GM12878 (cell line): ENCODE data around the gene MED22. TPM values are rescaled to one million over a fixed set of nuclear protein-coding genes. Genes with fewer than 3 reads are reported as not detected.

Experiments used
- ATAC-seq: fragments of 200-7000 bp; cut with Tn5 transposase; 3 replicates; pipeline ENCODE4 v1.9.1; 2020; ENCODE audit warnings: mild to moderate bottlenecking, moderate library complexity
- BruUV-seq: library from RNA; stranded (reverse); fragments of 400-500 nt; replicated peaks from 2 replicates; lab custom pipeline; 2021; lab: Mats Ljungman, UMichigan
- CTCF ChIA-PET: fragments of 300-600 bp; sonication (Branson Sonifier 250); formaldehyde crosslinking; extraction: SDS; loops from one replicate; lab custom pipeline; 2021; ENCODE audit warnings: inconsistent platforms; lab: Yijun Ruan, JAX
- POLR2A ChIA-PET: fragments of 350-600 bp; formaldehyde crosslinking; extraction: SDS; loops from one replicate; lab custom pipeline; 2021; ENCODE audit warnings: inconsistent platforms; lab: Charles Lee
- RAD21 ChIA-PET: fragments of 300-600 bp; sonication (Branson Sonifier 250); formaldehyde crosslinking; loops from one replicate; lab custom pipeline; 2023; ENCODE audit warnings: antibody characterized with exemption; ENCODE audit not compliant: unreplicated experiment; lab: Charles Lee
- SMC1A ChIA-PET: fragments of 300-600 bp; sonication (Branson Sonifier 250); formaldehyde crosslinking; loops from one replicate; lab custom pipeline; 2023; ENCODE audit not compliant: unreplicated experiment, uncharacterized antibody; lab: Charles Lee
- DNase-seq: peaks from one replicate; pipeline ENCODE4 v3.0.0-alpha.2; 2011; ENCODE audit warnings: low read depth, low spot score
- FAIRE-seq: peaks from 3 replicates; lab custom pipeline; 2011; peaks lifted over from hg19 to GRCh38; lab: Jason Lieb, UNC
- H2AFZ ChIP-seq: 2 replicates; pipeline ENCODE4 v1.6.0; 2011; ENCODE audit warnings: low read depth, low read length, control low read depth; ENCODE audit not compliant: control insufficient read depth
- H3K27ac ChIP-seq: 2 replicates; pipeline ENCODE4 v1.5.1; 2011; ENCODE audit warnings: control low read depth; ENCODE audit not compliant: control insufficient read depth, insufficient read depth
- H3K27me3 ChIP-seq, 2 experiments: replicated peaks in 1 of 2; 2 replicates each; pipeline versions ENCODE4 v1.6.0 to v1.6.1; 2011; ENCODE audit warnings: low read length in 1 of 2; ENCODE audit not compliant: control insufficient read depth in 2 of 2, insufficient read depth in 2 of 2
- H3K36me3 ChIP-seq, 2 experiments: 2 replicates each; pipeline ENCODE4 v1.5.1; 2011; ENCODE audit warnings: low read length in 1 of 2; ENCODE audit not compliant: control insufficient read depth in 2 of 2, insufficient read depth in 2 of 2
- H3K4me1 ChIP-seq: 2 replicates; pipeline ENCODE4 v1.6.1; 2011; ENCODE audit warnings: mild to moderate bottlenecking, low read length, moderate library complexity, mixed read lengths; ENCODE audit not compliant: control insufficient read depth, insufficient read depth
- H3K4me2 ChIP-seq: 2 replicates; pipeline ENCODE4 v1.6.0; 2011; ENCODE audit warnings: control low read depth; ENCODE audit not compliant: control insufficient read depth, insufficient read depth
- H3K4me3 ChIP-seq: fragments of 200-600 bp; sonication (generic); 2 replicates; pipeline ENCODE4 v1.5.1; 2016
- H3K79me2 ChIP-seq: 2 replicates; pipeline ENCODE4 v1.6.0; 2011; ENCODE audit warnings: low read length; ENCODE audit not compliant: control insufficient read depth, insufficient read depth
- H3K9ac ChIP-seq: 2 replicates; pipeline ENCODE4 v1.8.0; 2011; ENCODE audit warnings: low read length, control low read depth, mixed read lengths; ENCODE audit not compliant: control insufficient read depth, insufficient read depth
- H3K9me3 ChIP-seq: replicated peaks from 3 replicates; pipeline ENCODE4 v1.5.1; 2011; ENCODE audit warnings: mild to moderate bottlenecking, low read length; ENCODE audit not compliant: control insufficient read depth, insufficient read depth
- H4K20me1 ChIP-seq: 2 replicates; pipeline ENCODE4 v1.6.0; 2011; ENCODE audit not compliant: control insufficient read depth, insufficient read depth
- CREM ChIP-seq: IDR thresholded peaks from 2 replicates; pipeline ENCODE4 v1.6.1; 2014; ENCODE audit warnings: antibody characterized with exemption, low read depth
- KAT2A ChIP-seq: conservative IDR thresholded peaks from 2 replicates; pipeline ENCODE4 v1.6.1; 2011; ENCODE audit warnings: low read depth, low read length; ENCODE audit not compliant: control insufficient read depth
- KDM1A ChIP-seq: fragments of 200-600 bp; sonication (generic); IDR thresholded peaks from 2 replicates; pipeline ENCODE4 v1.6.1; 2016; ENCODE audit warnings: borderline replicate concordance
- NR2C2 ChIP-seq: IDR thresholded peaks from 2 replicates; pipeline ENCODE4 v1.6.1; 2011; ENCODE audit warnings: borderline replicate concordance, low read depth; ENCODE audit not compliant: control insufficient read depth, insufficient read length
- SIN3A ChIP-seq: IDR thresholded peaks from 2 replicates; pipeline ENCODE4 v1.6.1; 2012; ENCODE audit warnings: low read depth, low read length, improper control_type of control experiment
- SREBF1 ChIP-seq: IDR thresholded peaks from 2 replicates; pipeline ENCODE4 v1.6.1; 2012; ENCODE audit warnings: mild to moderate bottlenecking, low read length
- YBX1 ChIP-seq: fragments of 450-650 bp; IDR thresholded peaks from 2 replicates; pipeline ENCODE4 v1.6.1; 2016; ENCODE audit warnings: antibody characterized with exemption
- YY1 ChIP-seq: IDR thresholded peaks from 2 replicates; pipeline ENCODE4 v1.6.1; 2011; ENCODE audit warnings: low read depth, mild to moderate bottlenecking, low read length
- ZBTB4 ChIP-seq: fragments of 450-650 bp; formaldehyde crosslinking; IDR thresholded peaks from 2 replicates; pipeline ENCODE4 v1.4.0; 2022; ENCODE audit warnings: mild to moderate bottlenecking, moderate library complexity
- ZZZ3 ChIP-seq: IDR thresholded peaks from 2 replicates; pipeline ENCODE4 v1.6.1; 2011; ENCODE audit warnings: low read depth; ENCODE audit not compliant: control insufficient read depth, insufficient read length
- WGBS: methylation state at CpG from one replicate; pipeline ENCODE4 v1.1.6; 2016; ENCODE audit warnings: low lambda C conversion rate; ENCODE audit not compliant: insufficient replicate concordance, insufficient coverage; ENCODE audit errors: missing lambda C conversion rate; 5-methylcytosine and 5-hydroxymethylcytosine counted together
- in situ Hi-C: fragments of 300-500 bp; cut with MboI; formaldehyde crosslinking; loops from 9 replicates; pipeline ENCODE4 v1.14.3; 2018; ENCODE audit warnings: mixed read lengths
- intact Hi-C: fragments of 100-400 bp; cut with micrococcal nuclease; formaldehyde crosslinking; loops from one replicate; pipeline ENCODE4 v1.14.2; 2022; ENCODE audit not compliant: unreplicated experiment
- polyA plus RNA-seq, 11 experiments: library from polyadenylated mRNA; depleted of rRNA in 4 of 11; unstranded in 6 of 11; stranded (reverse) in 5 of 11; fragments of >200 nt; fragmentation: Nextera tagmentation in 4 of 11; fragmentation: Illumina TruSeq in 1 of 11; extraction: Ambion mirVana in 4 of 11; extraction: Trizol in 1 of 11; gene quantifications; 1 replicate in 1 of 11; 2 replicates in 10 of 11; pipeline versions ENCODE4 v1.2.1 to v1.2.3, GENCODE V29; 2011 to 2016; ENCODE audit warnings: inconsistent platforms in 2 of 11, missing spikeins in 2 of 11, low read depth in 1 of 11
- total RNA-seq, 4 experiments: library from RNA; depleted of rRNA in 3 of 4; stranded (reverse); fragments of >200 nt in 3 of 4; fragmentation: Illumina TruSeq in 1 of 4; extraction: Trizol in 1 of 4; gene quantifications; 2 replicates each; pipeline versions ENCODE4 v1.2.1 to v1.2.3, GENCODE V29; 2013 to 2021
- TF ChIP-seq, protein P1 (sequence below): fragments of 450-650 bp; IDR thresholded peaks from 2 replicates; pipeline ENCODE4 v1.6.1; 2018; ENCODE audit warnings: mild to moderate bottlenecking, low read depth, moderate library complexity; ENCODE audit not compliant: partially characterized antibody
- TF ChIP-seq, protein P2 (sequence below): IDR thresholded peaks from 2 replicates; pipeline ENCODE4 v1.6.1; 2011; ENCODE audit warnings: low read depth, mild to moderate bottlenecking, low read length, moderate library complexity, borderline replicate concordance; ENCODE audit errors: extremely low read depth

Gene MED22
- total and polyA plus RNA-seq, 10 of the 15 experiments (the other 5 are each of a cell fraction or from before 2014, with no cell fraction given) = 1.4 to 42.1 (median 24.6) TPM

- TF ChIP-seq ZZZ3 (no peak), CREM (no peak), SIN3A (no peak), YY1 (no peak), ZBTB4 (no peak)
- TF ChIP-seq, protein P1, sequence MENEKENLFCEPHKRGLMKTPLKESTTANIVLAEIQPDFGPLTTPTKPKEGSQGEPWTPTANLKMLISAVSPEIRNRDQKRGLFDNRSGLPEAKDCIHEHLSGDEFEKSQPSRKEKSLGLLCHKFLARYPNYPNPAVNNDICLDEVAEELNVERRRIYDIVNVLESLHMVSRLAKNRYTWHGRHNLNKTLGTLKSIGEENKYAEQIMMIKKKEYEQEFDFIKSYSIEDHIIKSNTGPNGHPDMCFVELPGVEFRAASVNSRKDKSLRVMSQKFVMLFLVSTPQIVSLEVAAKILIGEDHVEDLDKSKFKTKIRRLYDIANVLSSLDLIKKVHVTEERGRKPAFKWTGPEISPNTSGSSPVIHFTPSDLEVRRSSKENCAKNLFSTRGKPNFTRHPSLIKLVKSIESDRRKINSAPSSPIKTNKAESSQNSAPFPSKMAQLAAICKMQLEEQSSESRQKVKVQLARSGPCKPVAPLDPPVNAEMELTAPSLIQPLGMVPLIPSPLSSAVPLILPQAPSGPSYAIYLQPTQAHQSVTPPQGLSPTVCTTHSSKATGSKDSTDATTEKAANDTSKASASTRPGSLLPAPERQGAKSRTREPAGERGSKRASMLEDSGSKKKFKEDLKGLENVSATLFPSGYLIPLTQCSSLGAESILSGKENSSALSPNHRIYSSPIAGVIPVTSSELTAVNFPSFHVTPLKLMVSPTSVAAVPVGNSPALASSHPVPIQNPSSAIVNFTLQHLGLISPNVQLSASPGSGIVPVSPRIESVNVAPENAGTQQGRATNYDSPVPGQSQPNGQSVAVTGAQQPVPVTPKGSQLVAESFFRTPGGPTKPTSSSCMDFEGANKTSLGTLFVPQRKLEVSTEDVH = no peak
- TF ChIP-seq, all 136 proteins: peak for 0
These were observed 2.3 kb downstream of the MED22 start (continued) for GRCh38 chr9:133345596-133345995.

- H3K36me3 ChIP-seq = peaks cover 17 to 28% of the 10 kb centered on the region in 2 experiments
- BruUV-seq = no TSS peak
- intact Hi-C loops = loop anchor here (5.0 kb wide), 1 partner anchor 132 kb away; the partner anchor contains the start of gene SLC2A6
- ChIA-PET POLR2A (no interaction called here), RAD21 (no interaction called here), CTCF (no interaction called here), SMC1A (no interaction called here)
- no peaks in the 10 kb centered on the region for H3K27me3 ChIP-seq
- FAIRE-seq (no peak), DNase-seq (no peak), ATAC-seq (no peak)
- TF ChIP-seq SREBF1 (no peak), KAT2A (no peak), YBX1 (no peak), KDM1A (no peak), NR2C2 (no peak)
- TF ChIP-seq, protein P2, sequence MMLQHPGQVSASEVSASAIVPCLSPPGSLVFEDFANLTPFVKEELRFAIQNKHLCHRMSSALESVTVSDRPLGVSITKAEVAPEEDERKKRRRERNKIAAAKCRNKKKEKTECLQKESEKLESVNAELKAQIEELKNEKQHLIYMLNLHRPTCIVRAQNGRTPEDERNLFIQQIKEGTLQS = no peak
- no peaks in the 10 kb centered on the region for H3K9me3 ChIP-seq
- peaks cover 24% of the 10 kb centered on the region for H3K4me1 ChIP-seq
- H3K4me3 ChIP-seq = no peak overlapping the region
- no peaks in the 10 kb centered on the region for H4K20me1 ChIP-seq
- no peak overlapping the region for H3K4me2 ChIP-seq
- no peak overlapping the region for H3K27ac ChIP-seq
- peaks cover 39% of the 10 kb centered on the region for H3K79me2 ChIP-seq
- H3K9ac ChIP-seq = no peak overlapping the region
- no peak overlapping the region for H2AFZ ChIP-seq
- WGBS = 96% methylated on average over 12 of the region's 12 CpGs
- in situ Hi-C loops = no loop called here
These were observed 3.0 kb downstream of the MED22 start for GRCh38 chr9:133344979-133345378.
